Measurements from ENCODE around the gene COL23A1. TPM values are rescaled to one million over a fixed set of nuclear protein-coding genes. Genes with fewer than 3 reads are reported as not detected.

COL23A1 gene
- total RNA-seq, 1 experiment from 2014 or later: 0.18 TPM

GRCh38 chr5:178327931-178328711 lies 262.1 kb downstream of the COL23A1 start:
- H3K4me1 ChIP-seq: peaks cover 16% of the 10 kb centered on the region
- TF ChIP-seq, protein P1, sequence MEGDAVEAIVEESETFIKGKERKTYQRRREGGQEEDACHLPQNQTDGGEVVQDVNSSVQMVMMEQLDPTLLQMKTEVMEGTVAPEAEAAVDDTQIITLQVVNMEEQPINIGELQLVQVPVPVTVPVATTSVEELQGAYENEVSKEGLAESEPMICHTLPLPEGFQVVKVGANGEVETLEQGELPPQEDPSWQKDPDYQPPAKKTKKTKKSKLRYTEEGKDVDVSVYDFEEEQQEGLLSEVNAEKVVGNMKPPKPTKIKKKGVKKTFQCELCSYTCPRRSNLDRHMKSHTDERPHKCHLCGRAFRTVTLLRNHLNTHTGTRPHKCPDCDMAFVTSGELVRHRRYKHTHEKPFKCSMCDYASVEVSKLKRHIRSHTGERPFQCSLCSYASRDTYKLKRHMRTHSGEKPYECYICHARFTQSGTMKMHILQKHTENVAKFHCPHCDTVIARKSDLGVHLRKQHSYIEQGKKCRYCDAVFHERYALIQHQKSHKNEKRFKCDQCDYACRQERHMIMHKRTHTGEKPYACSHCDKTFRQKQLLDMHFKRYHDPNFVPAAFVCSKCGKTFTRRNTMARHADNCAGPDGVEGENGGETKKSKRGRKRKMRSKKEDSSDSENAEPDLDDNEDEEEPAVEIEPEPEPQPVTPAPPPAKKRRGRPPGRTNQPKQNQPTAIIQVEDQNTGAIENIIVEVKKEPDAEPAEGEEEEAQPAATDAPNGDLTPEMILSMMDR (IDR thresholded peaks at IDR 0.05; ENCODE audit: insufficient read depth in 1 of 2, low read depth in 1 of 2, low read length in 1 of 2, severe bottlenecking in 1 of 2, unreplicated experiment in 1 of 2): no peak
- no TSS peak for BruUV-seq (replicated peaks)
- Mint-ChIP-seq H3K4me1 (ENCODE audit: low read depth, unreplicated experiment) (peaks cover 12% of the 10 kb centered on the region), H3K4me3 (ENCODE audit: unreplicated experiment) (no peak overlapping the region), H3K9me3 (ENCODE audit: unreplicated experiment) (no peaks in the 10 kb centered on the region), H3K27ac (ENCODE audit: unreplicated experiment) (no peak overlapping the region), H3K36me3 (ENCODE audit: insufficient read depth, unreplicated experiment) (no peaks in the 10 kb centered on the region), H3K27me3 (ENCODE audit: insufficient read depth, unreplicated experiment) (peaks cover 5% of the 10 kb centered on the region)
- no peak overlapping the region for H3K4me3 ChIP-seq (ENCODE audit: low read depth, low read length)
- no peak for DNase-seq
- H3K27me3 ChIP-seq (replicated peaks; ENCODE audit: control insufficient read depth, insufficient read depth, low read length): no peaks in the 10 kb centered on the region; the same call in 1 of the 2 replicates
- H3K9me3 ChIP-seq: no peaks in the 10 kb centered on the region
- intact Hi-C loops (cut with micrococcal nuclease; ENCODE audit: unreplicated experiment): no loop called here
- POLR2A ChIA-PET: no interaction called here
- no peaks in the 10 kb centered on the region for H3K36me3 ChIP-seq (ENCODE audit: control insufficient read depth, insufficient read depth, low read length)
- CTCF ChIA-PET: no interaction called here

GRCh38 chr5:178327446-178327845 lies 262.7 kb downstream of the COL23A1 start:
- no peak overlapping the region for H3K27ac Mint-ChIP-seq (ENCODE audit: unreplicated experiment)
- Histone ChIP-seq H3K36me3 (ENCODE audit: control insufficient read depth, insufficient read depth, low read length) (no peaks in the 10 kb centered on the region), H3K4me1 (peaks cover 16% of the 10 kb centered on the region), H3K4me3 (ENCODE audit: low read depth, low read length) (no peak overlapping the region), H3K9me3 (no peaks in the 10 kb centered on the region), H3K27me3 (replicated peaks; ENCODE audit: control insufficient read depth, insufficient read depth, low read length) (no peaks in the 10 kb centered on the region; the same call in 1 of the 2 replicates)
- peaks cover 5% of the 10 kb centered on the region for H3K27me3 Mint-ChIP-seq (ENCODE audit: insufficient read depth, unreplicated experiment)
- ChIA-PET POLR2A (no interaction called here), CTCF (no interaction called here)
- H3K36me3 Mint-ChIP-seq (ENCODE audit: insufficient read depth, unreplicated experiment): no peaks in the 10 kb centered on the region
- DNase-seq: no peak
- TF ChIP-seq, protein P1 (IDR thresholded peaks at IDR 0.05; ENCODE audit: insufficient read depth in 1 of 2, low read depth in 1 of 2, low read length in 1 of 2, severe bottlenecking in 1 of 2, unreplicated experiment in 1 of 2): no peak
- H3K4me3 Mint-ChIP-seq (ENCODE audit: unreplicated experiment): no peak overlapping the region
- H3K9me3 Mint-ChIP-seq (ENCODE audit: unreplicated experiment): no peaks in the 10 kb centered on the region
- peaks cover 12% of the 10 kb centered on the region for H3K4me1 Mint-ChIP-seq (ENCODE audit: low read depth, unreplicated experiment)
- intact Hi-C loops (cut with micrococcal nuclease; ENCODE audit: unreplicated experiment): no loop called here
- no TSS peak for BruUV-seq (replicated peaks)

DNA sequence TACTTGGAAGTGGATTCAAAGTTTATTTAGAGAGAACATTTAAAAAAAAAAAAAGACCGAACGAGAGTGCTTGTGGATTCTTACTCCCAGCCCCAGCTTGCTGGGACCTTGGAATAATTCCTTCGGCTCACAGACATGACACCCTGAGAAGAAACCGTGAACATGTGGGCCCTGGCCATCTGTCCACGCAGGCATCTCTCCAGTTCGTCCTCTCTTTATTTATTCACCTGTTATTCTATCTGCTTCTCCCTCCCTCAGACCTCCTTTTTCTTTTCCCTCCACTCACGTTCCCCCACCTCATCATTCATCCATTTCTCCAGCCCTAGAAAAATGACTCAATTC lies 263.8 kb downstream of the COL23A1 start:
- Histone ChIP-seq H3K27me3 (replicated peaks; ENCODE audit: control insufficient read depth, insufficient read depth, low read length) (no peaks in the 10 kb centered on the region; the same call in 1 of the 2 replicates), H3K36me3 (ENCODE audit: control insufficient read depth, insufficient read depth, low read length) (no peaks in the 10 kb centered on the region), H3K9me3 (no peaks in the 10 kb centered on the region), H3K4me3 (ENCODE audit: low read depth, low read length) (no peak overlapping the region), H3K4me1 (peaks cover 6% of the 10 kb centered on the region)
- no peaks in the 10 kb centered on the region for H3K36me3 Mint-ChIP-seq (ENCODE audit: insufficient read depth, unreplicated experiment)
- ChIA-PET CTCF (no interaction called here), POLR2A (no interaction called here)
- peaks cover 5% of the 10 kb centered on the region for H3K27me3 Mint-ChIP-seq (ENCODE audit: insufficient read depth, unreplicated experiment)
- BruUV-seq (replicated peaks): no TSS peak
- no peak overlapping the region for H3K4me3 Mint-ChIP-seq (ENCODE audit: unreplicated experiment)
- H3K4me1 Mint-ChIP-seq (ENCODE audit: low read depth, unreplicated experiment): peaks cover 10% of the 10 kb centered on the region
- no peak overlapping the region for H3K27ac Mint-ChIP-seq (ENCODE audit: unreplicated experiment)
- no peaks in the 10 kb centered on the region for H3K9me3 Mint-ChIP-seq (ENCODE audit: unreplicated experiment)
- intact Hi-C loops (cut with micrococcal nuclease; ENCODE audit: unreplicated experiment): no loop called here
- no peak for DNase-seq
- TF ChIP-seq, protein P1 (IDR thresholded peaks at IDR 0.05; ENCODE audit: insufficient read depth in 1 of 2, low read depth in 1 of 2, low read length in 1 of 2, severe bottlenecking in 1 of 2, unreplicated experiment in 1 of 2): no peak

All from Caco-2 (cell line).